GM23248 (cell line): Measurements from ENCODE around the gene GLIS2. TPM values are rescaled to one million over a fixed set of nuclear protein-coding genes. Genes with fewer than 3 reads are reported as not detected.

Experiments
- DNase-seq: peaks from one replicate; pipeline ENCODE4 v3.0.0-alpha.2; 2015
- H2AFZ ChIP-seq: fragments of 200-600 bp; sonication (generic); 2 replicates; pipeline ENCODE4 v1.6.1; 2016; ENCODE audit warnings: antibody characterized with exemption
- H3F3A ChIP-seq: fragments of 200-600 bp; sonication (generic); 2 replicates; pipeline ENCODE4 v1.6.1; 2016; ENCODE audit warnings: mild to moderate bottlenecking, antibody characterized with exemption, mixed run types; ENCODE audit not compliant: insufficient read depth
- H3K27ac ChIP-seq: fragments of 200-600 bp; sonication (generic); 2 replicates; pipeline ENCODE4 v1.5.1; 2016; ENCODE audit warnings: mild to moderate bottlenecking
- H3K27me3 ChIP-seq: fragments of 200-600 bp; sonication (generic); replicated peaks from 2 replicates; pipeline ENCODE4 v1.6.1; 2016; ENCODE audit warnings: mild to moderate bottlenecking; ENCODE audit not compliant: insufficient read depth
- H3K36me3 ChIP-seq: fragments of 200-600 bp; sonication (generic); 2 replicates; pipeline ENCODE4 v1.6.1; 2016; ENCODE audit warnings: low read depth, mild to moderate bottlenecking
- H3K4me1 ChIP-seq: fragments of 200-600 bp; sonication (generic); 2 replicates; pipeline ENCODE4 v1.6.1; 2016; ENCODE audit warnings: mild to moderate bottlenecking; ENCODE audit not compliant: insufficient read depth
- H3K4me2 ChIP-seq: fragments of 200-600 bp; sonication (generic); one replicate; pipeline ENCODE4 v1.6.1; 2016; ENCODE audit warnings: mild to moderate bottlenecking; ENCODE audit not compliant: unreplicated experiment
- H3K4me3 ChIP-seq: fragments of 200-600 bp; sonication (generic); 2 replicates; pipeline ENCODE4 v1.5.1; 2016; ENCODE audit warnings: mild to moderate bottlenecking
- H3K79me2 ChIP-seq: fragments of 200-600 bp; sonication (generic); 2 replicates; pipeline ENCODE4 v1.6.1; 2016; ENCODE audit warnings: mild to moderate bottlenecking; ENCODE audit not compliant: insufficient read depth
- H3K9ac ChIP-seq: fragments of 200-600 bp; sonication (generic); 2 replicates; pipeline ENCODE4 v1.6.1; 2016; ENCODE audit warnings: mild to moderate bottlenecking
- H3K9me2 ChIP-seq: fragments of 200-600 bp; sonication (generic); 2 replicates; pipeline ENCODE4 v1.6.1; 2016; ENCODE audit warnings: mixed run types, mild to moderate bottlenecking, moderate library complexity; ENCODE audit not compliant: insufficient read depth
- H3K9me3 ChIP-seq: fragments of 200-600 bp; sonication (generic); one replicate; pipeline ENCODE4 v1.6.1; 2017; ENCODE audit warnings: low read depth
- H4K20me1 ChIP-seq: fragments of 200-600 bp; sonication (generic); 2 replicates; pipeline ENCODE4 v1.6.0; 2016; ENCODE audit not compliant: insufficient read depth
- EZH2 ChIP-seq: fragments of 200-600 bp; sonication (generic); IDR thresholded peaks from 2 replicates; pipeline ENCODE4 v1.6.1; 2018; ENCODE audit warnings: antibody characterized with exemption, mild to moderate bottlenecking; ENCODE audit not compliant: insufficient read depth, poor library complexity, severe bottlenecking
- EZH2phosphoT487 ChIP-seq: fragments of 200-600 bp; sonication (generic); IDR thresholded peaks from 2 replicates; pipeline ENCODE4 v1.6.1; 2018; ENCODE audit warnings: antibody characterized with exemption, moderate library complexity, mild to moderate bottlenecking, low read depth; ENCODE audit not compliant: insufficient read depth
- WGBS, 2 experiments: methylation state at CpG; one replicate each; pipeline ENCODE4 v1.1.6; 2015 to 2017; ENCODE audit warnings: low lambda C conversion rate in 2 of 2, low coverage in 1 of 2; ENCODE audit errors: missing lambda C conversion rate in 2 of 2; 5-methylcytosine and 5-hydroxymethylcytosine counted together
- in situ Hi-C: fragments of 300-500 bp; cut with MboI; formaldehyde crosslinking; loops from 2 replicates; pipeline ENCODE4 v1.15.0; 2020
- polyA plus RNA-seq: library from polyadenylated mRNA; unstranded; fragments of >200 nt; fragmentation: Nextera tagmentation; extraction: Ambion mirVana; gene quantifications from 2 replicates; pipeline ENCODE4 v1.2.1, GENCODE V29; 2016
- total RNA-seq: library from RNA; depleted of rRNA; stranded (reverse); fragments of >200 nt; shearing (Covaris generic); gene quantifications from 2 replicates; pipeline ENCODE4 v1.2.3, GENCODE V29; 2014

The GLIS2 gene
- total and polyA plus RNA-seq, 2 experiments from 2014 or later, result 2.9 to 6.8 TPM

DNA sequence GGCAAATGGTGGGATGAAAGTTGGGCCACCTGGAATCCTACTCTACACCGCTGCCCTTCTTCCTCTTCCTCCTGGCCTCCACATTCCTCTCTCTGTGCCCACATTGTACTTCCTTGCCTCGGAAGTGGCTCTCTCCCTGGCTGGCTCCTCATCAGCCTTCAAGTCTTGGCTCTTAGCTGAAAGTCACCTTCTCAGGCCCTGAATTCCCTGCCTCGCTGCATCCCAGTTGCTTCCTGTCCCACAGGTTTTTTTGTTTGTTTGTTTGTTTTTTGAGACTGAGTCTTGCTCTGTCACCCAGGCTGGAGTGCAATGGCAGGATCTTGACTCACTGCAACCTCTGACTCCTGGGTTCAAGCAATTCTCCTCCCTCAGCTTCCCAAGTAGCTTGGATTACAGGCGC lies 37.8 kb downstream of the GLIS2 start:
- no peak for DNase-seq
- 94 to 99% methylated on average over 4 of the region's 4 CpGs for WGBS, 2 experiments
- Histone ChIP-seq H3K9me2 (no peaks in the 10 kb centered on the region), H3K79me2 (peaks cover 23% of the 10 kb centered on the region), H3K4me3 (no peak overlapping the region), H3K27me3 (no peaks in the 10 kb centered on the region), H4K20me1 (no peaks in the 10 kb centered on the region), H3K4me1 (peaks cover 19% of the 10 kb centered on the region), H3K9ac (no peak overlapping the region), H3K27ac (no peak overlapping the region), H3F3A (peaks cover 11% of the 10 kb centered on the region), H3K4me2 (no peak overlapping the region), H2AFZ (no peak overlapping the region), H3K36me3 (no peaks in the 10 kb centered on the region), H3K9me3 (no peaks in the 10 kb centered on the region)
- in situ Hi-C loops, result loop anchor here (10.0 kb wide), 1 partner anchor 51 kb away; no protein-coding TSS in a partner anchor
- TF ChIP-seq EZH2, result no peak
- no peak for TF ChIP-seq EZH2phosphoT487

DNA sequence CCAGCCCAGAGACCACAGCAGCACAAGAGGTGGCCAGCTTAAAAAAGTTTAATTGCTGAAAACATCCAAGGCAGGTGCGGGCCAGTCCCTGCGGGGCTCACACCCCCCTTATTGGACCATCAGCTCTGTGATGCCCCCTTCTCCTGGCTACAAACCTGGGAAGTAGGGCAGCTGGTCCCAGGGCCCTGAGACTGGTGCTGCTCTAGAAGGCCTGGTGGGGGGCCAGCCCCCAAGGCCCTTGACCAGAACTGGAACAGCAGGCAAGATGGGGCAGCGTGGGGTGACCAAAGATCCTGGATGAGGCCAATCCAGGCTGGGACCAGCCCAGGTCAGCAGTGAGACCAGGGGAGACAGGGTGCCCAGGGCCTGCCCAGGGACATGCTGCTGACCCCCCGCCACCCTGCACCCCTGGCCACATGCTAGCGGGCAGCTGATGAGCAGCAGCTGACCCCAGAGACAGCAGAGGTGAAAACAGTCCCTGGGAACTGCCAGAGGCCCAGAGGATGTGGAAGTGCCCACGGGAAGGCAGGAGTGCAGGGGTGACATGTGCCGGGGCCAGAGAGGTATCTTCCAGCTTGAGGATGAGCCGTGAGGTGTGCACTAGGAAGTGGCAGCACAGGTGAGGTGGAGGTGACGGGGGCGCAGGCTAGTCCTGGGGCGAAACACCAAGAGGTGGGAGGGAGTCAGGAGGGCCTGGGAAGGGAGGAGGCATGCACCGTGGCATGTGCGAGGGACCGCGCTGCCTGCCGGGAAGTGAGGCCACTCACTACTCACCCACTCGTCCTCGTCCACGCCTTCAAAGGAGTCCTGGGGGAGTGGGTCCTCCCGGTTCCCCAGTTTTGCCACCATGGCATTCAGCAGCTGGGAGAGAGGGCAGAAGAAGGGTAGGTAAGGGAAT lies 38.9 kb downstream of the GLIS2 start:
- Histone ChIP-seq H2AFZ (no peak overlapping the region), H3K36me3 (no peaks in the 10 kb centered on the region), H3K27me3 (no peaks in the 10 kb centered on the region), H3F3A (peaks cover 11% of the 10 kb centered on the region), H3K4me1 (peaks cover 16% of the 10 kb centered on the region), H3K4me3 (no peak overlapping the region), H3K4me2 (no peak overlapping the region), H3K9ac (no peak overlapping the region), H3K79me2 (peaks cover 12% of the 10 kb centered on the region), H3K9me2 (no peaks in the 10 kb centered on the region), H4K20me1 (no peaks in the 10 kb centered on the region), H3K9me3 (no peaks in the 10 kb centered on the region), H3K27ac (no peak overlapping the region)
- 92 to 97% methylated on average over 14 to 20 of the region's 20 CpGs for WGBS, 2 experiments
- in situ Hi-C loops, result loop anchor here (10.0 kb wide), 1 partner anchor 50 kb away; no protein-coding TSS in a partner anchor
- no peak for DNase-seq
- TF ChIP-seq EZH2phosphoT487, result no peak
- no peak for TF ChIP-seq EZH2

DNA sequence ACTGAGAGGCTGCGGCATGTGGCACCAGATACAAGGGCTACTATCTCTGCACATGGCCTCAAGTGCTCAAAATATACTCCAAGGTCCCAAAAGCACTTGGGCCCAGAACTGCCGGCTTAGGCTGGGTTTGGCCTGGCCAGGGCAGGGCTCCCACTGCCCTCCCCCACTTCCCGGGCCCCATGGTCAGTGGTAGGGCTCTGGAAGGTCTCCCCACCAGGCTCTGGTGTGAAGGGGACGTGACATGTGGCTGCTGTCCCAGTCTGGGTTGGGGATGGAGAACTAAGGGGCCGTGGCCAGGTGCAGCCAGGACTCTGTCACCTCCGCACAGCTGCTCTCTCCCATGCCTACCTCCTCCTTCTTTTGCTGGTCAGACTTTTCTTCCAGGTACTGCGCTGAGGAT lies 41.0 kb downstream of the GLIS2 start:
- in situ Hi-C loops, result loop anchor here (10.0 kb wide), 1 partner anchor 48 kb away; no protein-coding TSS in a partner anchor
- no peaks in the 10 kb centered on the region for H3K9me2 ChIP-seq
- H3K9me3 ChIP-seq, result no peaks in the 10 kb centered on the region
- WGBS, 2 experiments, result 95 to 98% methylated on average over 7 of the region's 7 CpGs
- no peaks in the 10 kb centered on the region for H3K79me2 ChIP-seq
- no peak for DNase-seq
- peaks cover 8% of the 10 kb centered on the region for H3K4me1 ChIP-seq
- no peak overlapping the region for H3K4me2 ChIP-seq
- no peak overlapping the region for H3K27ac ChIP-seq
- TF ChIP-seq EZH2phosphoT487 (no peak), EZH2 (no peak)
- no peak overlapping the region for H3K4me3 ChIP-seq
- H2AFZ ChIP-seq, result no peak overlapping the region
- H3K9ac ChIP-seq, result no peak overlapping the region
- H4K20me1 ChIP-seq, result no peaks in the 10 kb centered on the region
- H3K36me3 ChIP-seq, result no peaks in the 10 kb centered on the region
- H3F3A ChIP-seq, result peaks cover 7% of the 10 kb centered on the region
- H3K27me3 ChIP-seq, result no peaks in the 10 kb centered on the region

DNA sequence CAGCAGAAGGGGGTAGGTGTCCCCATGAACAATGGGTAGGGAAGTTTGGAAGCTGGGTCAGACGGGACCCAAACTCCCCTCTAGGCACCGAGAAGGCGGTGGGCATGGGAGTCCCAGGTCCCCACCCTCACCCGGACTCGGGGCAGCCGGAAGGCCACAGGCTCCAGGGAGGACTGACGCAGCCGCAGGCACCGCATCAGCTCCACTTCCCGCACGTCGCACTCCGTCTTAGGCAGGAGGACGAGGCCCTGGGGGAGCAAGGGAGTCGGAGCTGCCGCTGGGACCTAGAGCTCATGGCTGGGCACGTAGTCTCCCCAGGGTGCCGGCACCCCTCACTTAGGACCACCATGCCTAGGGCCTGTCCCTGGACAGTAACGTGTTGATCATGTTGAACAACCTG lies 42.4 kb downstream of the GLIS2 start:
- H4K20me1 ChIP-seq, result no peaks in the 10 kb centered on the region
- no peaks in the 10 kb centered on the region for H3K4me1 ChIP-seq
- H3F3A ChIP-seq, result no peaks in the 10 kb centered on the region
- no peak overlapping the region for H2AFZ ChIP-seq
- H3K36me3 ChIP-seq, result no peaks in the 10 kb centered on the region
- WGBS, 2 experiments, result 95 to 97% methylated on average over 19 of the region's 19 CpGs
- H3K9ac ChIP-seq, result no peak overlapping the region
- H3K79me2 ChIP-seq, result no peaks in the 10 kb centered on the region
- no peak overlapping the region for H3K27ac ChIP-seq
- H3K9me3 ChIP-seq, result no peaks in the 10 kb centered on the region
- TF ChIP-seq EZH2 (no peak), EZH2phosphoT487 (no peak)
- H3K4me2 ChIP-seq, result no peak overlapping the region
- no peaks in the 10 kb centered on the region for H3K9me2 ChIP-seq
- no peak for DNase-seq
- no peaks in the 10 kb centered on the region for H3K27me3 ChIP-seq
- H3K4me3 ChIP-seq, result no peak overlapping the region
- in situ Hi-C loops, result loop anchor here (10.0 kb wide), 1 partner anchor 47 kb away; no protein-coding TSS in a partner anchor
